IPS-18a (cell line): Measurements from ENCODE around the gene BMX.
A peak's percentile ranks its signal among the peaks of the same experiment; 100 is the strongest.

Source experiments
- H3K27ac ChIP-seq: one replicate; pipeline ENCODE4 v1.5.1; 2013; ENCODE audit warnings: low read length
- H3K27me3 ChIP-seq: one replicate; pipeline ENCODE4 v1.6.1; 2013; ENCODE audit warnings: mild to moderate bottlenecking, low read length; ENCODE audit not compliant: control insufficient read depth, insufficient read depth
- H3K36me3 ChIP-seq: one replicate; pipeline ENCODE4 v1.6.1; 2013; ENCODE audit warnings: low read depth, low read length; ENCODE audit not compliant: control insufficient read depth
- H3K4me1 ChIP-seq: one replicate; pipeline ENCODE4 v1.6.1; 2013; ENCODE audit warnings: low read depth, low read length; ENCODE audit not compliant: control insufficient read depth
- H3K4me3 ChIP-seq: one replicate; pipeline ENCODE4 v1.5.1; 2013; ENCODE audit warnings: low read length
- H3K9ac ChIP-seq: one replicate; pipeline ENCODE4 v1.6.1; 2013; ENCODE audit warnings: mild to moderate bottlenecking, low read length, moderate library complexity
- H3K9me3 ChIP-seq: one replicate; pipeline ENCODE4 v1.6.1; 2013; ENCODE audit warnings: low read depth, low read length; ENCODE audit not compliant: control insufficient read depth

BMX gene

GRCh38 chrX:15483891-15484290 is 16.7 kb upstream of the BMX start:
- H3K27me3 ChIP-seq = no peaks in the 10 kb centered on the region
- H3K4me3 ChIP-seq = no peak overlapping the region
- H3K36me3 ChIP-seq = peaks cover 5% of the 10 kb centered on the region
- H3K27ac ChIP-seq = no peak overlapping the region
- H3K4me1 ChIP-seq = no peaks in the 10 kb centered on the region
- no peak overlapping the region for H3K9ac ChIP-seq
- H3K9me3 ChIP-seq = no peaks in the 10 kb centered on the region

- H3K36me3 ChIP-seq = peaks cover 3% of the 10 kb centered on the region
- no peaks in the 10 kb centered on the region for H3K27me3 ChIP-seq
- H3K4me1 ChIP-seq = peaks cover 17% of the 10 kb centered on the region
- H3K4me3 ChIP-seq = peak overlapping the region; percentile 61
- H3K9me3 ChIP-seq = no peaks in the 10 kb centered on the region
- H3K9ac ChIP-seq = peak overlapping the region; percentile 71
- peak overlapping the region; percentile 65 for H3K27ac ChIP-seq
These were observed 8.1 kb upstream of the BMX start for GRCh38 chrX:15492469-15492868.

- peak within 1 kb of the TSS; percentile 65 for H3K27ac ChIP-seq
- H3K27me3 ChIP-seq = no peaks in the 10 kb centered on the region
- H3K9ac ChIP-seq = peak within 1 kb of the TSS; percentile 71
- peaks cover 3% of the 10 kb centered on the region for H3K36me3 ChIP-seq
- H3K4me1 ChIP-seq = peaks cover 17% of the 10 kb centered on the region
- H3K9me3 ChIP-seq = no peaks in the 10 kb centered on the region
- peak within 1 kb of the TSS; percentile 61 for H3K4me3 ChIP-seq
These were observed 7.3 kb upstream of the BMX start, which contains the start of gene PIR for GRCh38 chrX:15493118-15493962. Gene PIR, minus strand, starts transcription at chrX:15493333. Its CDS starts 2,076 bp downstream, at chrX:15491257.

DNA sequence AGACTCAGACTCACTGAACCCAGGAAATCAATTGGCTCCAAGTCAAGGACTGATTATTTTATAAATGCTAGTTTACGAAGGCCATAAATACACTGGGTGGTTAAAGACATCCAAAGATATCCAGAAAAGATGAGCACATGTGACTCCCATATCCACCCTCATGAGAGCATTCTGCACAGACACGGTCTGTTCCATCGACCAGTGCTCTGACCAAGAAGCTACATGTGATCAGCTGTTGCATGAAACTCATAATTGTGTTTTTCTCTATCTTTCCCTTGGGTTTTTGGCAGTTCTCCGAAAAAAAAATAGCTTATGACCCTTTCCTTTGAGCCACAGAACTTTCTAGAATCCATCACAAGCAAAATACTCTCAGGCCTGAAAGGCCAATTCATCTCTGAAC is 4.8 kb upstream of the BMX start:
- Histone ChIP-seq H3K9me3 (no peaks in the 10 kb centered on the region), H3K4me3 (no peak overlapping the region), H3K27ac (no peak overlapping the region), H3K9ac (no peak overlapping the region), H3K36me3 (no peaks in the 10 kb centered on the region), H3K27me3 (no peaks in the 10 kb centered on the region), H3K4me1 (peaks cover 17% of the 10 kb centered on the region)

DNA sequence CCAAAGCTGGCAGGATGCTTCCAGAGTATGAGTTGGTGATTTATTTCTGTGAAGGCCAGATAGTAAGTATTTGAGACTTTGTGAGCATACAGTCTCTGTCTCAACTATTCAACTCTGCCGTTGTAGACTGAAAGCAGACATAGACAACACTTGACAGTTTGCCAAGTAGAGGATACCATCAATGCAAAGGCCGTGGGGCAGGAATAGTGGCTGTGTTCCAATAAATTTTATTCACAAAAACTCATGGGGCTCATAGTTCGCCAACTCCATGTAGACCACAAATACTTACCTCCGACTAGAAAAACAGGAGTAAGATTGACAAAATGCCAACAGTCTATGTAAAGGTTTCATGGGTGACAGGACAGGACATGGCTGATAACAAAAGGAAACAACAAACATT is 3.8 kb upstream of the BMX start:
- Histone ChIP-seq H3K9ac (no peak overlapping the region), H3K27me3 (no peaks in the 10 kb centered on the region), H3K4me3 (no peak overlapping the region), H3K27ac (no peak overlapping the region), H3K36me3 (no peaks in the 10 kb centered on the region), H3K4me1 (peaks cover 14% of the 10 kb centered on the region), H3K9me3 (no peaks in the 10 kb centered on the region)

GRCh38 chrX:15497865-15498264 is 2.7 kb upstream of the BMX start:
- Histone ChIP-seq H3K4me3 (no peak overlapping the region), H3K9ac (no peak overlapping the region), H3K27me3 (no peaks in the 10 kb centered on the region), H3K36me3 (no peaks in the 10 kb centered on the region), H3K27ac (no peak overlapping the region), H3K4me1 (peaks cover 5% of the 10 kb centered on the region), H3K9me3 (no peaks in the 10 kb centered on the region)

- no peaks in the 10 kb centered on the region for H3K9me3 ChIP-seq
- H3K27ac ChIP-seq = no peak overlapping the region
These were observed 1.9 kb upstream of the BMX start for GRCh38 chrX:15498741-15499140.

DNA sequence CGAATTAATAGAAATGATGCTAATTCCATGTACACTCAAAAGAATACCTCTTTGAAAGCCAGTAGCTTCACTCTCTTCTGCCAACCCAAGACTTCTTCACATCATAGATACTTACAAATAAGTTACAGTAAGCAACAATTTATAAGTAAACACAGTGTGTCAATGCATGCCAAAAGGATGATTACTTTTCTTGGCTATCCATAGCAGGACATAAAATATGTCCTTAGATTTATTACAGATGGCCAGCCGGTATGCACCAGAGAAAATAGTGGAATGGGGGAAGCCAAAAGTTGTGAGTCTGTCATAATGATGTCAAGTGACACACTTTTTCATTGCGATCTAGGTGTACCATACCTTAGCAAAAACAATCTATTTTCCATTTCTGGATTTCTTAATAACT is 631 bp upstream of the BMX start:
- no peak overlapping the region for H3K9ac ChIP-seq
- H3K27ac ChIP-seq = no peak overlapping the region
- H3K36me3 ChIP-seq = no peaks in the 10 kb centered on the region
- H3K27me3 ChIP-seq = no peaks in the 10 kb centered on the region
- H3K9me3 ChIP-seq = no peaks in the 10 kb centered on the region
- no peak overlapping the region for H3K4me3 ChIP-seq
- peaks cover 5% of the 10 kb centered on the region for H3K4me1 ChIP-seq

More at GRCh38 chrX:15498741-15499140, 1.9 kb upstream of the BMX start:
- Histone ChIP-seq H3K27me3 (no peaks in the 10 kb centered on the region), H3K9ac (no peak overlapping the region), H3K36me3 (no peaks in the 10 kb centered on the region), H3K4me1 (peaks cover 3% of the 10 kb centered on the region), H3K4me3 (no peak overlapping the region)

- Histone ChIP-seq H3K9ac (no peak overlapping the region), H3K9me3 (no peaks in the 10 kb centered on the region), H3K27ac (no peak overlapping the region), H3K36me3 (no peaks in the 10 kb centered on the region), H3K4me3 (no peak overlapping the region), H3K27me3 (no peaks in the 10 kb centered on the region), H3K4me1 (peaks cover 8% of the 10 kb centered on the region)
These were observed 899 bp downstream of the BMX start for GRCh38 chrX:15501506-15501905.

DNA sequence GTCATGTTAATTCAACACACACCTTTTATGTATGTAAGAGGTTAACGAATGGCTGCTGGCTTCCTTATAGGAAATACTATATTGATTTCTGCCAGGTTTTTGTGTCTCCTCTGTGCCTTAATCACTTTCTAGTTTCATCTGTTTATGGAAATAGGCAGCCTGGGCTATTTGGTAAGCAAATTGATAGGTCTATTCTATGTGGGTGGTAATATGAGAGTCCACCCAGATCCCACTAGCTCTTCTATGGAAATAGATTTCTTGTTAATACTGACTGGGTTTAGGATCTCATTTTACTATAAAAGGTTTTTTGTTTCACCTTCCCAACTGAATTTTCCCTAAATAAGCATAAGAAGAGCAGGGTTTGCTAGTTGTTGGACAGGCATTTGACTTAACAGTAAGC is 4.1 kb downstream of the BMX start:
- Histone ChIP-seq H3K36me3 (no peaks in the 10 kb centered on the region), H3K27ac (no peak overlapping the region), H3K4me1 (peaks cover 8% of the 10 kb centered on the region), H3K9ac (no peak overlapping the region), H3K27me3 (no peaks in the 10 kb centered on the region), H3K9me3 (no peaks in the 10 kb centered on the region), H3K4me3 (no peak overlapping the region)

DNA sequence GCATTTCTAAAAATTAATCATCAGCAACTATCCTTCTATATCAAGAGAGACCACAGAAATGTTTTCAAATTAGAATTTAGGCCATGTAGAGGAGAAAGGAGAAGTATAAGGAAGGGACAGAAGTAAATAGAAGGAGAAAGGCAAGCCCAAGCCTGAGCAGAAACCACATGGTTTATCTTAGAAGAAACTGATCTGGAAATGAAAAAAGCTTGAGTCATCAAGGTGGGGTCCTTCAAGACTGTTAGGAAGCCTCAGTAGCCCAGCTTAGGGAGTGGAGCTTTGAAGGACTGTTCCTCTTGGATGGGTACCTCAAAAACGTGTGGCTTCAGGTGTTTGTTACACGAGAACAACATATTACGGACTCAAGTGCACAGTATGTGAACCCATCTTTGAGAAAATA is 4.5 kb downstream of the BMX start:
- Histone ChIP-seq H3K27ac (no peak overlapping the region), H3K36me3 (no peaks in the 10 kb centered on the region), H3K27me3 (no peaks in the 10 kb centered on the region), H3K9ac (no peak overlapping the region), H3K4me1 (peaks cover 8% of the 10 kb centered on the region), H3K4me3 (no peak overlapping the region), H3K9me3 (no peaks in the 10 kb centered on the region)

GRCh38 chrX:15507005-15507404 is 6.4 kb downstream of the BMX start:
- Histone ChIP-seq H3K4me3 (no peak overlapping the region), H3K9me3 (no peaks in the 10 kb centered on the region), H3K27me3 (no peaks in the 10 kb centered on the region), H3K9ac (no peak overlapping the region), H3K36me3 (no peaks in the 10 kb centered on the region), H3K4me1 (peaks cover 8% of the 10 kb centered on the region), H3K27ac (no peak overlapping the region)
